Skin epidermis (tissue), 12 donors: ENCODE measurements around the gene MATK.

Source experiments
- H3K27ac ChIP-seq, 21 experiments: fragments of 200-600 bp; sonication (generic) in 11 of 21; one replicate each; pipeline ENCODE4 v1.5.0; 2020; ENCODE audit warnings: mild to moderate bottlenecking in 3 of 21, inconsistent platforms in 2 of 21, moderate library complexity in 2 of 21
- H3K4me3 ChIP-seq, 7 experiments: fragments of 200-600 bp; sonication (generic) in 2 of 7; one replicate each; pipeline ENCODE4 v1.5.0; 2020; ENCODE audit warnings: inconsistent platforms in 2 of 7, mild to moderate bottlenecking in 2 of 7, moderate library complexity in 1 of 7

MATK gene

GRCh38 chr19:3796358-3796757, 10.2 kb upstream of the MATK start:
- Histone ChIP-seq H3K4me3 (no peak overlapping the region), H3K27ac (no peak overlapping the region)

GRCh38 chr19:3793799-3794198, 7.6 kb upstream of the MATK start:
- Histone ChIP-seq H3K27ac (no peak overlapping the region), H3K4me3 (no peak overlapping the region)

GRCh38 chr19:3792114-3792513, 5.9 kb upstream of the MATK start:
- Histone ChIP-seq H3K4me3 (no peak overlapping the region), H3K27ac (no peak overlapping the region)

GRCh38 chr19:3790941-3791340, 4.8 kb upstream of the MATK start:
- no peak overlapping the region for H3K27ac ChIP-seq
- no peak overlapping the region for H3K4me3 ChIP-seq

GRCh38 chr19:3790209-3790734, 4.1 kb upstream of the MATK start:
- Histone ChIP-seq H3K4me3 (no peak overlapping the region), H3K27ac (no peak overlapping the region)

GRCh38 chr19:3788996-3789778, 3.0 kb upstream of the MATK start:
- Histone ChIP-seq H3K27ac (peak overlapping the region in 1 of 21 experiments; percentile 14), H3K4me3 (no peak overlapping the region)

GRCh38 chr19:3785451-3785937, 687 bp downstream of the MATK start:
- H3K4me3 ChIP-seq, result peak overlapping the region; percentile 20 to 47 (median 36)
- peak overlapping the region in 10 of 21 experiments; percentile 12 to 82 (median 62) for H3K27ac ChIP-seq

GRCh38 chr19:3784607-3785450, 1.4 kb downstream of the MATK start:
- Histone ChIP-seq H3K4me3 (peak overlapping the region; percentile 20 to 47 (median 36)), H3K27ac (peak overlapping the region in 3 of 21 experiments; percentile 38 to 82 (median 77))

GRCh38 chr19:3783660-3784584, 2.3 kb downstream of the MATK start:
- Histone ChIP-seq H3K27ac (no peak overlapping the region), H3K4me3 (no peak overlapping the region)

- no peak overlapping the region for H3K4me3 ChIP-seq
- no peak overlapping the region for H3K27ac ChIP-seq
Measured at GRCh38 chr19:3782903-3783302, 3.3 kb downstream of the MATK start.

- Histone ChIP-seq H3K27ac (no peak overlapping the region), H3K4me3 (no peak overlapping the region)
Measured at GRCh38 chr19:3782330-3782729, 3.9 kb downstream of the MATK start.

GRCh38 chr19:3781603-3782002, 4.6 kb downstream of the MATK start:
- Histone ChIP-seq H3K4me3 (no peak overlapping the region), H3K27ac (no peak overlapping the region)

GRCh38 chr19:3780786-3781304, 5.3 kb downstream of the MATK start:
- Histone ChIP-seq H3K4me3 (no peak overlapping the region), H3K27ac (no peak overlapping the region)

- H3K27ac ChIP-seq, result no peak overlapping the region
- H3K4me3 ChIP-seq, result no peak overlapping the region
Measured at GRCh38 chr19:3778899-3779723, 7.1 kb downstream of the MATK start.

GRCh38 chr19:3778104-3778867, 7.9 kb downstream of the MATK start:
- Histone ChIP-seq H3K27ac (no peak overlapping the region), H3K4me3 (no peak overlapping the region)

GRCh38 chr19:3776479-3777040, 9.6 kb downstream of the MATK start:
- H3K27ac ChIP-seq, result no peak overlapping the region
- H3K4me3 ChIP-seq, result no peak overlapping the region

GRCh38 chr19:3775831-3776230, 10.3 kb downstream of the MATK start:
- no peak overlapping the region for H3K4me3 ChIP-seq
- no peak overlapping the region for H3K27ac ChIP-seq

GRCh38 chr19:3775374-3775711, 10.8 kb downstream of the MATK start:
- H3K27ac ChIP-seq, result no peak overlapping the region
- no peak overlapping the region for H3K4me3 ChIP-seq
